Neutrophil (primary cell): ENCODE measurements around the gene CSTPP1.

Source experiments
- H3K27ac ChIP-seq: fragments of 200-600 bp; sonication (generic); 2 replicates; pipeline ENCODE4 v1.5.1; 2016; ENCODE audit warnings: mild to moderate bottlenecking, moderate library complexity
- H3K27me3 ChIP-seq: fragments of 200-600 bp; sonication (generic); 2 replicates; pipeline ENCODE4 v1.6.0; 2016; ENCODE audit warnings: mild to moderate bottlenecking
- H3K36me3 ChIP-seq: fragments of 200-600 bp; sonication (generic); 2 replicates; pipeline ENCODE4 v1.5.1; 2017
- H3K4me1 ChIP-seq, 2 experiments: fragments of 200-600 bp in 1 of 2; sonication (generic) in 1 of 2; 1 replicate in 1 of 2; 2 replicates in 1 of 2; pipeline versions ENCODE4 v1.5.1 to v1.6.1; 2013 to 2016; ENCODE audit warnings: low read depth in 1 of 2, low read length in 1 of 2, mild to moderate bottlenecking in 1 of 2, moderate library complexity in 1 of 2; ENCODE audit not compliant: control insufficient read depth in 1 of 2, insufficient read depth in 1 of 2
- H3K4me3 ChIP-seq, 2 experiments: fragments of 200-600 bp in 1 of 2; sonication (generic) in 1 of 2; 1 replicate in 1 of 2; 2 replicates in 1 of 2; pipeline ENCODE4 v1.5.1; 2013 to 2016; ENCODE audit warnings: low read depth in 1 of 2, low read length in 1 of 2, mild to moderate bottlenecking in 1 of 2, moderate library complexity in 1 of 2
- H3K9me3 ChIP-seq: fragments of 200-600 bp; sonication (generic); 2 replicates; pipeline ENCODE4 v1.5.1; 2016
- TF ChIP-seq, protein P1 (sequence below): fragments of 200-600 bp; sonication (generic); IDR thresholded peaks from 2 replicates; pipeline ENCODE4 v1.5.1; 2016; ENCODE audit warnings: antibody characterized with exemption

CSTPP1 gene

DNA sequence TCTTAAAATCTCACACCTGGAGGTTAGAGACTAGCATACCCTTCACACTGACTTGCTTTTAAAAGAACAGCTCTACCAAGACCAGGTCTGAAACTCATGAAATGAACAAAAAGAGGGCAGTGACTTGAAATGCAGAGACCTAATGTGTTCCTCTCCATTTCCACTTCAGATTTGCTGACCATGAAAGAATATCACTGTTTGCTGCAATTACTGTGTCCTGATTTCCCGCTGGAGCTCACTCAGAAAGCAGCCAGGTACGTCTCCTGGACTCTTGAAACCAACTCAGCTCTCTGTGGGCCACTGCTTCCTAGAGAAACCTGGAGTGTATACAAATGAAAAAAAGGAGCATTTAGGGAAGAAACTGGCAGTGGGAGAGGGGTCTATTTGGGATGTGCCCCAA is 200.9 kb downstream of the CSTPP1 start:
- Histone ChIP-seq H3K4me1 (peaks cover 0 to 4% of the 10 kb centered on the region in 2 experiments), H3K27me3 (no peaks in the 10 kb centered on the region), H3K9me3 (no peaks in the 10 kb centered on the region), H3K4me3 (no peak overlapping the region), H3K27ac (no peak overlapping the region), H3K36me3 (no peaks in the 10 kb centered on the region)
- TF ChIP-seq, protein P1, sequence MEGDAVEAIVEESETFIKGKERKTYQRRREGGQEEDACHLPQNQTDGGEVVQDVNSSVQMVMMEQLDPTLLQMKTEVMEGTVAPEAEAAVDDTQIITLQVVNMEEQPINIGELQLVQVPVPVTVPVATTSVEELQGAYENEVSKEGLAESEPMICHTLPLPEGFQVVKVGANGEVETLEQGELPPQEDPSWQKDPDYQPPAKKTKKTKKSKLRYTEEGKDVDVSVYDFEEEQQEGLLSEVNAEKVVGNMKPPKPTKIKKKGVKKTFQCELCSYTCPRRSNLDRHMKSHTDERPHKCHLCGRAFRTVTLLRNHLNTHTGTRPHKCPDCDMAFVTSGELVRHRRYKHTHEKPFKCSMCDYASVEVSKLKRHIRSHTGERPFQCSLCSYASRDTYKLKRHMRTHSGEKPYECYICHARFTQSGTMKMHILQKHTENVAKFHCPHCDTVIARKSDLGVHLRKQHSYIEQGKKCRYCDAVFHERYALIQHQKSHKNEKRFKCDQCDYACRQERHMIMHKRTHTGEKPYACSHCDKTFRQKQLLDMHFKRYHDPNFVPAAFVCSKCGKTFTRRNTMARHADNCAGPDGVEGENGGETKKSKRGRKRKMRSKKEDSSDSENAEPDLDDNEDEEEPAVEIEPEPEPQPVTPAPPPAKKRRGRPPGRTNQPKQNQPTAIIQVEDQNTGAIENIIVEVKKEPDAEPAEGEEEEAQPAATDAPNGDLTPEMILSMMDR: no peak

DNA sequence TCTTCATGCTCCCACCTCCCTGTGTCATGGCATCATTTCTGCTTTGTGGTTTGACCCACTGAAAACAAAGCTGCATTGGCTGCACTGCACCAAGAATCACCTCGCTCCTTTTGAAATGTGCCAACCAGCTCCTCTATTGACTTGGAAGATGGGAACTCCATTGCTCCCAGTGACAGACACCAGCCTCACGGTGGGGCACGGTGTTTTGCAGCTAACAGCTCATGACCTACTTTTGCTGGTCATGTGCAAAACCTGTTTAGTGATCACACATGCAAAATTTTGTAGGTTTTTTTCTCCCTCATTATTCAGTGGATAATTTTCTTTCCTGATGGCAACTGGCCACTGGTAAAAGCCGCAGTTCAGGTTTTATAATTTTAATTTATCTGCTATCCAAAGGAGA is 203.3 kb downstream of the CSTPP1 start:
- H3K36me3 ChIP-seq: no peaks in the 10 kb centered on the region
- H3K27me3 ChIP-seq: no peaks in the 10 kb centered on the region
- H3K9me3 ChIP-seq: no peaks in the 10 kb centered on the region
- TF ChIP-seq, protein P1: no peak
- H3K4me1 ChIP-seq: peaks cover 0 to 4% of the 10 kb centered on the region in 2 experiments
- H3K27ac ChIP-seq: no peak overlapping the region
- H3K4me3 ChIP-seq: no peak overlapping the region

DNA sequence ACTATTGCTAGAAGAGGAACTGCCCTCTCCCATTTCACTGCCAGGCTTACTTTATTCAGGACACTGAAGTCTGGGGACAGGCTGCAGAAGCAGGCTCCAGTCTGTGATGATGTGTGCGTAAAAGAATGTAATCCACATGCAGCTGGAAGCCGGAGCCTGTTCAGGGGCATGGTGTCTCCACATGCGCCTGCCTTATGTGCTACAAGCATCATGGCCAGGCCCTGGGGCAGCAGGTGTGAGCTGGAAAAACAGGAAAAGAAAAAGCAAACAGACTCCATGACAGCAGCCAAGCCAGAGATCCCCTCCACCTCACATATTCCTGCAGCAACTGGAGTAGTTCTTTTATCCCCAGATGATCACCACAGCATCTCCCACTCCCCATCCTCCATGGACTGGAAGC is 206.8 kb downstream of the CSTPP1 start:
- no peaks in the 10 kb centered on the region for H3K36me3 ChIP-seq
- H3K27ac ChIP-seq: no peak overlapping the region
- H3K9me3 ChIP-seq: no peaks in the 10 kb centered on the region
- no peak overlapping the region for H3K4me3 ChIP-seq
- peaks cover 0 to 4% of the 10 kb centered on the region in 2 experiments for H3K4me1 ChIP-seq
- no peaks in the 10 kb centered on the region for H3K27me3 ChIP-seq
- TF ChIP-seq, protein P1: no peak

DNA sequence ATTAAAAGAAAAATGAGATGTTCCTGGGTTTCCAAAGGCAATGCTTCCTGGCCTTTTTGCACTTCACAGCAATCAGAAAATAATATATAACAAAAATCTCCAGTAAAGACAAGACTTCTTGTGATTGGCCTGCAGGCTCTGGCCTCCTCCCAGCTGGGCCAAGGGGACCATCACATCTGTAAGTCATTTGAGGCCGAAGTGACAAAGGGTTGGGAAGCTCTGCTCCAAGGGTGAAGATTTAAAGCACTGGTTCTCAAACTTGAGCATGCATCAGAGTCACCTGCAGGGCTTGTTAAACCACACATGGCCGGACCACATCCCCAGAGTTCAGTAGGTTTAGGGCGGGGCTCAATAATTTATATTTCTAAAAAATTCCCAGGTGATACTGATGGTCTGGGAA is 208.0 kb downstream of the CSTPP1 start:
- TF ChIP-seq, protein P1: no peak

DNA sequence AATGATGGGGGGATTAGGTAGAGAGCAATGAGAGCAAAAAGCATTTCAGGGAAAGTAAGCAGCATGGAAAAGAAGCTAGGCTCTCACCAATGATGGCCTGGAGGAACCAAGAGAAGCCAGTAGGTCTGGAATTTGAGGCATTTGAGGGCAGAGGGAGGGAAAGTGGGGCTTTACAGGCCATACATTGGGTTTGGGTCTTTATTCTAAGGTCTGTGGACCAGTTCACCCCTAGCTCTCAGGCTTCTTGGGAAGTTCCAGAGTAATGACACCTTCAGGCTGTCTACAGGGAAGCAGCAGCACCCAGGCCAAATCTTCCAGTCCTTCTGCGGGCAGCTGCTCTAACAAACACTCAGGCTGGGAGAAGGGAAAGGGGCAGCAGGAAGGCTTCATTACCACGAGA is 210.7 kb downstream of the CSTPP1 start:
- no peaks in the 10 kb centered on the region for H3K4me1 ChIP-seq
- H3K4me3 ChIP-seq: no peak overlapping the region
- no peaks in the 10 kb centered on the region for H3K9me3 ChIP-seq
- H3K27me3 ChIP-seq: no peaks in the 10 kb centered on the region
- no peak overlapping the region for H3K27ac ChIP-seq
- TF ChIP-seq, protein P1: no peak
- H3K36me3 ChIP-seq: no peaks in the 10 kb centered on the region

More for the DNA sequence above, 208.0 kb downstream of the CSTPP1 start:
- no peak overlapping the region for H3K27ac ChIP-seq
- no peaks in the 10 kb centered on the region for H3K4me1 ChIP-seq
- no peaks in the 10 kb centered on the region for H3K27me3 ChIP-seq
- H3K9me3 ChIP-seq: no peaks in the 10 kb centered on the region
- no peaks in the 10 kb centered on the region for H3K36me3 ChIP-seq
- no peak overlapping the region for H3K4me3 ChIP-seq

DNA sequence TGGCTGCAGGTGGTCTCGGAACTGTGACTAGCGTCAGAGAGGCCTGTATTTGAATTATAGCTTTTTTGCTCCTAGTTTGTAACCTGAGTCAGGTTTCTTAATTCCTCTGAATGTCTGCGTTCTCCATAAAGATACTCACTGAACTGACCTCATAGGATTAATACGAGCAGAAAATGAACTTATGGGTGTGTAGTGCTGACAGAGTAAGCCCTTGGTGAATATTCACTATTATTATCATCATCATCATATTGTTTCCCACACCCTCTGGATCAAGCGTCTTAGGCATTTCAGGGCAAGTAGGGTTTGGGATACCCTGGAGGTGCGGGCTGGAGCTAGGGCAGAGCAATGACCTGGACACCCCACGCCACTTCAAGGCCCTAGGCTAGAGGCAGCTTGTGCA is 211.1 kb downstream of the CSTPP1 start:
- TF ChIP-seq, protein P1: no peak
- Histone ChIP-seq H3K27ac (no peak overlapping the region), H3K9me3 (no peaks in the 10 kb centered on the region), H3K4me1 (no peaks in the 10 kb centered on the region), H3K36me3 (no peaks in the 10 kb centered on the region), H3K4me3 (no peak overlapping the region), H3K27me3 (no peaks in the 10 kb centered on the region)
